CD14-positive monocyte (primary cell): Measurements from ENCODE around the gene MED27. TPM values are rescaled to one million over a fixed set of nuclear protein-coding genes. Genes with fewer than 3 reads are reported as not detected.

Experiments used
- DNase-seq, 3 donors: peaks; one replicate each; pipeline ENCODE4 v3.0.0-alpha.2; 2011 to 2022
- H2AFZ ChIP-seq: 2 replicates; pipeline ENCODE4 v1.6.0; 2012; ENCODE audit warnings: mild to moderate bottlenecking, low read depth, low read length, inconsistent platforms; ENCODE audit not compliant: insufficient read depth, poor library complexity, severe bottlenecking
- H3K27ac ChIP-seq, 2 donors: 1 replicate in 1 of 2; 2 replicates in 1 of 2; pipeline ENCODE4 v1.5.1; 2012 to 2013; ENCODE audit warnings: low read length in 2 of 2, control low read depth in 1 of 2, inconsistent platforms in 1 of 2, low read depth in 1 of 2, mild to moderate bottlenecking in 1 of 2
- H3K27me3 ChIP-seq, 2 donors: one replicate each; pipeline versions ENCODE4 v1.6.0 to v1.6.1; 2011 to 2013; ENCODE audit warnings: low read length in 2 of 2; ENCODE audit not compliant: control insufficient read depth in 2 of 2, insufficient read depth in 2 of 2
- H3K36me3 ChIP-seq, 2 donors: replicated peaks in 1 of 2; 1 replicate in 1 of 2; 2 replicates in 1 of 2; pipeline versions ENCODE4 v1.5.1 to v1.6.1; 2012 to 2013; ENCODE audit warnings: low read length in 2 of 2, control low read depth in 1 of 2, inconsistent platforms in 1 of 2, mild to moderate bottlenecking in 1 of 2; ENCODE audit not compliant: insufficient read depth in 2 of 2, control insufficient read depth in 1 of 2
- H3K4me1 ChIP-seq, 2 donors: 1 replicate in 1 of 2; 2 replicates in 1 of 2; pipeline versions ENCODE4 v1.5.1 to v1.6.1; 2012 to 2013; ENCODE audit warnings: low read length in 2 of 2, control low read depth in 1 of 2, inconsistent platforms in 1 of 2, mild to moderate bottlenecking in 1 of 2, moderate library complexity in 1 of 2; ENCODE audit not compliant: insufficient read depth in 2 of 2, control insufficient read depth in 1 of 2
- H3K4me2 ChIP-seq: replicated peaks from 2 replicates; pipeline ENCODE3; 2012; ENCODE audit warnings: low read length, moderate library complexity, mild to moderate bottlenecking; ENCODE audit not compliant: poor library complexity, severe bottlenecking; ENCODE audit errors: extremely low read depth
- H3K4me3 ChIP-seq, 3 experiments: fragments of 200-600 bp in 1 of 3; sonication (generic) in 1 of 3; replicated peaks in 1 of 3; 1 replicate in 2 of 3; 2 replicates in 1 of 3; pipeline ENCODE4 v1.5.1; 2011 to 2013; ENCODE audit warnings: low read length in 3 of 3, mild to moderate bottlenecking in 3 of 3, control low read depth in 2 of 3, low read depth in 2 of 3, inconsistent platforms in 1 of 3, moderate library complexity in 1 of 3
- H3K79me2 ChIP-seq: 2 replicates; pipeline ENCODE4 v1.6.0; 2012; ENCODE audit warnings: mild to moderate bottlenecking, control low read depth, inconsistent platforms, low read length, moderate library complexity; ENCODE audit not compliant: insufficient read depth
- H3K9ac ChIP-seq: 2 replicates; pipeline ENCODE4 v1.6.0; 2017; ENCODE audit warnings: low read length, mild to moderate bottlenecking; ENCODE audit not compliant: insufficient read depth, poor library complexity, severe bottlenecking
- H3K9me3 ChIP-seq, 2 donors: replicated peaks in 1 of 2; 1 replicate in 1 of 2; 2 replicates in 1 of 2; pipeline versions ENCODE4 v1.5.1 to v1.6.1; 2012 to 2013; ENCODE audit warnings: low read length in 2 of 2, control low read depth in 1 of 2; ENCODE audit not compliant: control insufficient read depth in 1 of 2, insufficient read depth in 1 of 2
- H4K20me1 ChIP-seq: 2 replicates; pipeline ENCODE4 v1.6.0; 2012; ENCODE audit warnings: mild to moderate bottlenecking, low read length, control low read depth, moderate library complexity; ENCODE audit not compliant: insufficient read depth
- H3K27ac Mint-ChIP-seq, 7 donors: one replicate each; pipeline ENCODE4 v1.8.0; 2020; ENCODE audit warnings: mild to moderate bottlenecking in 7 of 7, mixed read lengths in 7 of 7, moderate library complexity in 6 of 7, inconsistent platforms in 2 of 7
- H3K27me3 Mint-ChIP-seq, 3 donors: one replicate each; pipeline ENCODE4 v1.8.0; 2021 to 2022; ENCODE audit warnings: low read depth in 3 of 3, mild to moderate bottlenecking in 3 of 3, mixed read lengths in 3 of 3, moderate library complexity in 3 of 3, inconsistent platforms in 1 of 3
- H3K36me3 Mint-ChIP-seq, 2 donors: one replicate each; pipeline ENCODE4 v1.8.0; 2020; ENCODE audit warnings: mixed read lengths in 2 of 2, inconsistent platforms in 1 of 2, mild to moderate bottlenecking in 1 of 2
- H3K4me1 Mint-ChIP-seq: one replicate; pipeline ENCODE4 v1.8.0; 2020; ENCODE audit warnings: mild to moderate bottlenecking, mixed read lengths
- H3K4me3 Mint-ChIP-seq, 2 donors: one replicate each; pipeline ENCODE4 v1.8.0; 2020; ENCODE audit warnings: mild to moderate bottlenecking in 2 of 2, mixed read lengths in 2 of 2, moderate library complexity in 1 of 2
- H3K9me3 Mint-ChIP-seq, 7 donors: one replicate each; pipeline ENCODE4 v1.8.0; 2020 to 2022; ENCODE audit warnings: mixed read lengths in 7 of 7, mild to moderate bottlenecking in 6 of 7, moderate library complexity in 6 of 7, inconsistent platforms in 2 of 7
- CTCF ChIP-seq: fragments of 200-600 bp; IDR thresholded peaks from one replicate; pipeline ENCODE4 v1.8.0; 2022; ENCODE audit warnings: antibody characterized with exemption, mild to moderate bottlenecking
- WGBS: methylation state at CpG from one replicate; pipeline ENCODE4 v1.1.5; 2013; ENCODE audit warnings: missing lambda C conversion rate; ENCODE audit not compliant: insufficient coverage; 5-methylcytosine and 5-hydroxymethylcytosine counted together
- intact Hi-C, 2 donors: fragments of 100-400 bp; cut with micrococcal nuclease; formaldehyde crosslinking; loops; one replicate each; pipeline versions ENCODE4 v1.15.0 to v1.15.1; 2023
- polyA plus RNA-seq, 3 donors: library from polyadenylated mRNA; depleted of rRNA in 1 of 3; unstranded in 2 of 3; stranded (reverse) in 1 of 3; fragments of 300-500 nt in 2 of 3; fragments of >200 nt in 1 of 3; fragmentation: Illumina TruSeq in 2 of 3; gene quantifications; 1 replicate in 2 of 3; 2 replicates in 1 of 3; pipeline ENCODE4 v1.2.3, GENCODE V29; 2012 to 2021

The MED27 gene
- polyA plus RNA-seq, 3 donors: 14.0 to 26.9 (median 25.8) TPM

- no peak for TF ChIP-seq CTCF
- Mint-ChIP-seq H3K9me3 (peaks cover 0 to 3% (median 0%) of the 10 kb centered on the region in 7 donors), H3K27ac (peak overlapping the region in 1 of 7 donors; percentile 18), H3K4me1 (no peaks in the 10 kb centered on the region), H3K4me3 (no peak overlapping the region), H3K27me3 (peaks cover 4 to 13% (median 12%) of the 10 kb centered on the region in 3 donors), H3K36me3 (no peaks in the 10 kb centered on the region)
- no peaks in the 10 kb centered on the region for H3K9me3 ChIP-seq
- H3K4me3 ChIP-seq: no peak overlapping the region
- H3K27me3 ChIP-seq: no peaks in the 10 kb centered on the region
- H3K36me3 ChIP-seq: no peaks in the 10 kb centered on the region
- no peaks in the 10 kb centered on the region for H4K20me1 ChIP-seq
- no peak overlapping the region for H3K9ac ChIP-seq
- no peak overlapping the region for H2AFZ ChIP-seq
- H3K27ac ChIP-seq: no peak overlapping the region
- H3K4me2 ChIP-seq: no peak overlapping the region
- intact Hi-C loops: no loop called here
- no peaks in the 10 kb centered on the region for H3K4me1 ChIP-seq
- WGBS: 97% methylated on average over 17 of the region's 25 CpGs
- no peaks in the 10 kb centered on the region for H3K79me2 ChIP-seq
- no peak for DNase-seq
Observed at GRCh38 chr9:131840751-131841702, 238.6 kb downstream of the MED27 start.

- H3K9me3 Mint-ChIP-seq: peaks cover 0 to 4% (median 0%) of the 10 kb centered on the region in 7 donors
- Histone ChIP-seq H3K4me3 (no peak overlapping the region), H3K27me3 (no peaks in the 10 kb centered on the region), H4K20me1 (no peaks in the 10 kb centered on the region), H3K4me2 (no peak overlapping the region), H3K36me3 (no peaks in the 10 kb centered on the region), H3K9me3 (no peaks in the 10 kb centered on the region), H3K9ac (no peak overlapping the region), H3K4me1 (no peaks in the 10 kb centered on the region), H2AFZ (no peak overlapping the region), H3K27ac (no peak overlapping the region), H3K79me2 (no peaks in the 10 kb centered on the region)
- H3K27me3 Mint-ChIP-seq: peaks cover 9 to 16% (median 14%) of the 10 kb centered on the region in 3 donors
- no peaks in the 10 kb centered on the region for H3K36me3 Mint-ChIP-seq
- TF ChIP-seq CTCF: no peak
- H3K27ac Mint-ChIP-seq: peak overlapping the region in 1 of 7 donors; percentile 14
- 90% methylated on average over 3 of the region's 8 CpGs for WGBS
- intact Hi-C loops: no loop called here
- no peak overlapping the region for H3K4me3 Mint-ChIP-seq
- no peaks in the 10 kb centered on the region for H3K4me1 Mint-ChIP-seq
- no peak for DNase-seq
Observed at GRCh38 chr9:131840220-131840619, 239.4 kb downstream of the MED27 start.
